ENCODE results near the gene ADM. TPM values are rescaled to one million over a fixed set of nuclear protein-coding genes. Genes with fewer than 3 reads are reported as not detected.

Gene ADM
- total and polyA plus RNA-seq, 2 donors (not counting 1 experiment from before 2014, with no cell fraction given) = 2.3 to 10.4 TPM

GRCh38 chr11:10255388-10256125, 49.3 kb upstream of the ADM start:
- Histone ChIP-seq H3K27ac (ENCODE audit: low read length in 2 of 2) (no peak overlapping the region), H3K4me1 (ENCODE audit: control insufficient read depth in 2 of 2, insufficient read depth in 2 of 2, low read length in 2 of 2) (no peaks in the 10 kb centered on the region), H3K9me3 (ENCODE audit: control extremely low read depth in 1 of 3, control insufficient read depth in 2 of 3, insufficient read depth in 1 of 3, low read length in 2 of 3) (no peaks in the 10 kb centered on the region), H3K79me2 (ENCODE audit: control insufficient read depth, insufficient read depth, low read length) (peaks cover 10% of the 10 kb centered on the region), H4K20me1 (ENCODE audit: control insufficient read depth, insufficient read depth, low read length, poor library complexity, severe bottlenecking) (no peaks in the 10 kb centered on the region), H3K4me2 (replicated peaks; ENCODE audit: low read depth, low read length, poor library complexity, severe bottlenecking) (no peak overlapping the region), H3K4me3 (ENCODE audit: control extremely low read depth in 1 of 5, extremely low read depth in 1 of 5, insufficient read depth in 1 of 5, low read depth in 2 of 5, low read length in 4 of 5) (no peak overlapping the region), H3K9ac (ENCODE audit: low read length) (no peak overlapping the region), H3K36me3 (replicated peaks in 1 of 2; ENCODE audit: control extremely low read depth in 1 of 2, control insufficient read depth in 1 of 2, extremely low read depth in 1 of 2, insufficient read depth in 2 of 2, low read length in 1 of 2) (no peaks in the 10 kb centered on the region), H3K27me3 (replicated peaks in 1 of 4; ENCODE audit: control extremely low read depth in 1 of 4, control insufficient read depth in 3 of 4, insufficient read depth in 4 of 4, low read length in 3 of 4) (no peaks in the 10 kb centered on the region), H2AFZ (ENCODE audit: insufficient read depth, low read depth, low read length, poor library complexity, severe bottlenecking) (no peak overlapping the region)
- TF ChIP-seq EZH2 (IDR thresholded peaks at IDR 0.05; ENCODE audit: borderline replicate concordance, insufficient read depth, low read depth, low read length, poor library complexity, severe bottlenecking) = no peak
- TF ChIP-seq, protein P1, sequence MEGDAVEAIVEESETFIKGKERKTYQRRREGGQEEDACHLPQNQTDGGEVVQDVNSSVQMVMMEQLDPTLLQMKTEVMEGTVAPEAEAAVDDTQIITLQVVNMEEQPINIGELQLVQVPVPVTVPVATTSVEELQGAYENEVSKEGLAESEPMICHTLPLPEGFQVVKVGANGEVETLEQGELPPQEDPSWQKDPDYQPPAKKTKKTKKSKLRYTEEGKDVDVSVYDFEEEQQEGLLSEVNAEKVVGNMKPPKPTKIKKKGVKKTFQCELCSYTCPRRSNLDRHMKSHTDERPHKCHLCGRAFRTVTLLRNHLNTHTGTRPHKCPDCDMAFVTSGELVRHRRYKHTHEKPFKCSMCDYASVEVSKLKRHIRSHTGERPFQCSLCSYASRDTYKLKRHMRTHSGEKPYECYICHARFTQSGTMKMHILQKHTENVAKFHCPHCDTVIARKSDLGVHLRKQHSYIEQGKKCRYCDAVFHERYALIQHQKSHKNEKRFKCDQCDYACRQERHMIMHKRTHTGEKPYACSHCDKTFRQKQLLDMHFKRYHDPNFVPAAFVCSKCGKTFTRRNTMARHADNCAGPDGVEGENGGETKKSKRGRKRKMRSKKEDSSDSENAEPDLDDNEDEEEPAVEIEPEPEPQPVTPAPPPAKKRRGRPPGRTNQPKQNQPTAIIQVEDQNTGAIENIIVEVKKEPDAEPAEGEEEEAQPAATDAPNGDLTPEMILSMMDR (IDR thresholded peaks at IDR 0.05) = no peak
- DNase-seq (no peak), ATAC-seq (ENCODE audit: low read depth) (no peak)
- no CpG with 5 or more reads among the region's 3 CpGs for WGBS (ENCODE audit: insufficient coverage)
- Mint-ChIP-seq H3K9me3 (ENCODE audit: insufficient read depth) (no peaks in the 10 kb centered on the region), H3K27me3 (no peaks in the 10 kb centered on the region), H3K4me1 (peaks cover 10% of the 10 kb centered on the region), H3K4me3 (no peak overlapping the region), H3K27ac (no peak overlapping the region)
- intact Hi-C loops (cut with micrococcal nuclease) = no loop called here
- CTCF ChIA-PET = interaction anchor here (1.1 to 1.8 kb wide), 2 partner anchors 46 to 47 kb away, joined by 3 to 6 read pairs; no protein-coding TSS in a partner anchor
- POLR2A ChIA-PET = no interaction called here

- H3K4me2 ChIP-seq (replicated peaks; ENCODE audit: low read depth, low read length, poor library complexity, severe bottlenecking) = no peak overlapping the region
- intact Hi-C loops (cut with micrococcal nuclease) = no loop called here
- no peak for TF ChIP-seq EZH2 (IDR thresholded peaks at IDR 0.05; ENCODE audit: borderline replicate concordance, insufficient read depth, low read depth, low read length, poor library complexity, severe bottlenecking)
- TF ChIP-seq, protein P1 (IDR thresholded peaks at IDR 0.05) = no peak
- H3K4me1 Mint-ChIP-seq = peaks cover 10% of the 10 kb centered on the region
- H3K27me3 ChIP-seq (replicated peaks in 1 of 4; ENCODE audit: control extremely low read depth in 1 of 4, control insufficient read depth in 3 of 4, insufficient read depth in 4 of 4, low read length in 3 of 4) = no peaks in the 10 kb centered on the region
- H4K20me1 ChIP-seq (ENCODE audit: control insufficient read depth, insufficient read depth, low read length, poor library complexity, severe bottlenecking) = no peaks in the 10 kb centered on the region
- WGBS (ENCODE audit: insufficient coverage) = 95% methylated on average over 4 of the region's 4 CpGs
- no peak overlapping the region for H3K27ac ChIP-seq (ENCODE audit: low read length in 2 of 2)
- ATAC-seq (ENCODE audit: low read depth) (no peak), DNase-seq (no peak)
- H3K27ac Mint-ChIP-seq = no peak overlapping the region
- H3K79me2 ChIP-seq (ENCODE audit: control insufficient read depth, insufficient read depth, low read length) = peaks cover 10% of the 10 kb centered on the region
- H3K36me3 ChIP-seq (replicated peaks in 1 of 2; ENCODE audit: control extremely low read depth in 1 of 2, control insufficient read depth in 1 of 2, extremely low read depth in 1 of 2, insufficient read depth in 2 of 2, low read length in 1 of 2) = no peaks in the 10 kb centered on the region
- ChIA-PET POLR2A (interaction anchor here (0.6 kb wide), 1 partner anchor 9 kb away, joined by 10 read pairs; no protein-coding TSS in a partner anchor), CTCF (interaction anchor here (0.7 kb wide), 1 partner anchor 1530 kb away, joined by 3 read pairs; no protein-coding TSS in a partner anchor)
- no peak overlapping the region for H3K4me3 ChIP-seq (ENCODE audit: control extremely low read depth in 1 of 5, extremely low read depth in 1 of 5, insufficient read depth in 1 of 5, low read depth in 2 of 5, low read length in 4 of 5)
- no peaks in the 10 kb centered on the region for H3K9me3 Mint-ChIP-seq (ENCODE audit: insufficient read depth)
- H3K4me1 ChIP-seq (ENCODE audit: control insufficient read depth in 2 of 2, insufficient read depth in 2 of 2, low read length in 2 of 2) = no peaks in the 10 kb centered on the region
- no peak overlapping the region for H3K4me3 Mint-ChIP-seq
- no peaks in the 10 kb centered on the region for H3K9me3 ChIP-seq (ENCODE audit: control extremely low read depth in 1 of 3, control insufficient read depth in 2 of 3, insufficient read depth in 1 of 3, low read length in 2 of 3)
- no peaks in the 10 kb centered on the region for H3K27me3 Mint-ChIP-seq
- no peak overlapping the region for H3K9ac ChIP-seq (ENCODE audit: low read length)
- no peak overlapping the region for H2AFZ ChIP-seq (ENCODE audit: insufficient read depth, low read depth, low read length, poor library complexity, severe bottlenecking)
These were observed 47.4 kb upstream of the ADM start for GRCh38 chr11:10257478-10257877.
